ENCODE data around the gene MAN1A2.
"Not testable (repeated sequence)": the region's sequence is repeated elsewhere in the genome, so short reads cannot be mapped to it uniquely, and the experiment has no call there.

MAN1A2 gene

DNA sequence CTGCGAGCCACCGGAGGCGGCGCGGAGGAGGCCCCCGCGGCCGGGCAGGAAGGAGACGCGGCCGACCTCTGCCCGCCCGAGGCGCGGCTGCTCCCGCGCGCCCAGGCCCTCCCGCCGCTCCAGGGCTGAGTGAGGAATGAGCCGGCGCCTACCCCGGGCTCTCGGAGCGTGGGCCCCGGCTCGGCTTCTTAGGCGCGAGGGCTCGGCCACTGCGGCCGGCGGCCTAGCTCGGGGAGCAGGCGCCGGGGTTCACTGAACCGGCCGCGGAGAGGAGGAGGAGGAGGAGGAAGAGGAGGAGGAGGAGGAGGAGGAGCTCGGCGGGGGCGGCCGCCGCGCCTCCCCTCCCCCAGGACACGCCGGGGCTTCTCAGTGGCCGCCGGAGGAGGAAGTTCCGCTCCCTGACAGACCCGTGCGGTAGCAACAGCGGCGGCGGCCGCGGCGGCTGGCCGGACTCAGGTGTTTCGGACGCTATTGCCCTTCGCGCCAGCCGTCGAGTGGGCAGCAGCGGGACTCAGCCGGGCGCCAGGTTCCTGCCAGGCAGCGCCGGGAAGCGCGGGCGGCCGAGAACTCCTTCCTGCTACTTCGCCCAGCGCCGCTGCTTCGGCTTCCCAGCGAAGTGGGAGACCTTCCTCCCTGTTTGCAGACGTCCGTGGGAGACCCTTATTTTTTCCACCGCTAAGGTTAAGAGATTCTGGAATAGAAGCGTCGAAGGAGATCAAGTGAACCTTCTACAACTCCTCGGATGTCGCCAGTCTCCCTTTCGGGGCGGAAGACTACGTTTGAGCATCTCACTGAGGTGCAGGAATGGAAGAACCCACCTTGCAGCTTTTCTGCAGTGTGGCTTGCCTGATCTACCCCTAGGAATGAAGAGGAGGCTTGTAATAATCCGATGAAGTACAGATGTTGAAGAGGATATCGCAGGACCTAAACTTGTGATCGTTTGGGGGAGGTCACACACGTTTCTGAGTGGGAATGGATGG, at the start of gene MAN1A2:
MAN1A2 (plus strand) TSS at position 404 of the 980 bp plus-strand sequence. CDS start 735 bp downstream, outside the sequence.
- H3K9ac ChIP-seq (ENCODE audit: low read length in 2 of 2): peak within 1 kb of the TSS; percentile 76 to 98
- peak within 1 kb of the TSS; percentile 92 for H3K27ac ChIP-seq (ENCODE audit: low read length)
- H3K9me3 ChIP-seq (ENCODE audit: control insufficient read depth in 2 of 2, low read length in 2 of 2): no peaks in the 10 kb centered on the region
- H3K4me1 ChIP-seq (ENCODE audit: control insufficient read depth, insufficient read depth, low read length): peaks cover 17% of the 10 kb centered on the region
- no peaks in the 10 kb centered on the region for H3K36me3 ChIP-seq (ENCODE audit: control insufficient read depth in 2 of 2, insufficient read depth in 2 of 2, low read length in 2 of 2)
- H3K4me3 ChIP-seq (ENCODE audit: low read length in 2 of 2): peak within 1 kb of the TSS; percentile 82 to 95
- no peaks in the 10 kb centered on the region for H3K27me3 ChIP-seq (ENCODE audit: control insufficient read depth in 1 of 2, insufficient read depth in 2 of 2, low read length in 2 of 2)

DNA sequence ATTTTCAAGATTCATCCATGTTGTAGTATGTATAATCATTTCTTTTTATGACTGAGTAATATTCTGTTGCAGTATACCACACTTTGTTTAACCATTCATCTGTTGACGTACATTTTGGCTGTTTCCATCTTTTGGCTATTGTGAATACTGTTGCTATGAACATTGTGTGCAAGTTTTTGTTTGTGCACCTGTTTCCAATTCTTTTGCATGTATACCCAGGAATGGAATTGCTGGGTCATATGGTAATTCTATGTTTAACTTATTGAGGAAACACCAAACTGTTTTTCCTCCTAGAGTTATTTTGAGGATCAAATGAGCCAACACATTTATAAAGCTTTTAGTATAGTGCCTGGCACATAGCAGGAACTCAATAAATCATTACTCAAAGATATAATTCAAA, 49.2 kb upstream of the MAN1A2 start:
- H3K9me3 ChIP-seq (ENCODE audit: control insufficient read depth in 2 of 2, low read length in 2 of 2): no peaks in the 10 kb centered on the region
- no peaks in the 10 kb centered on the region for H3K27me3 ChIP-seq (ENCODE audit: control insufficient read depth in 1 of 2, insufficient read depth in 2 of 2, low read length in 2 of 2)
- H3K4me3 ChIP-seq (ENCODE audit: low read length in 2 of 2): no peak overlapping the region
- H3K4me1 ChIP-seq (ENCODE audit: control insufficient read depth, insufficient read depth, low read length): no peaks in the 10 kb centered on the region
- H3K36me3 ChIP-seq (ENCODE audit: control insufficient read depth in 2 of 2, insufficient read depth in 2 of 2, low read length in 2 of 2): no peaks in the 10 kb centered on the region
- no peak overlapping the region for H3K27ac ChIP-seq (ENCODE audit: low read length)
- no peak overlapping the region for H3K9ac ChIP-seq (ENCODE audit: low read length in 2 of 2)

DNA sequence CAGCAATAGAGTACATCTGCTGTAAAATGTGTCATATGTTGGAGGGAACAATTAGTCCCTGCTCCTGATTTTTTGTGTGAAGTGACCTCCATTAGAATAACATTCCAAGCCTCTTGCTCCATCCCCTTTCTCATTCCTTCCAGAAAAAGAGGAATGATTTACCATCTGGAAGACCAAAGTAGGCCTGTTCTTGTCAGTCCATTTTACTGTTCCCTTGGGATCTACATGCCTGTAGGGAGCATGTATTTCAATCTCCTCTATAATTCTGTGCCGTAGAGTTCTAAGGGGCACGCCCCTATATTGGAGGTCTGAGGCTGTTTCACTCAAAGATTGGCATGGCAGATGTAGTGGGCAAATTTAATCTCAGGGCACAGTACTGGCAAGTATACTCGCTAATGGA, 48.8 kb upstream of the MAN1A2 start:
- H3K27me3 ChIP-seq (ENCODE audit: control insufficient read depth in 1 of 2, insufficient read depth in 2 of 2, low read length in 2 of 2): no peaks in the 10 kb centered on the region
- H3K4me3 ChIP-seq (ENCODE audit: low read length in 2 of 2): no peak overlapping the region
- no peak overlapping the region for H3K9ac ChIP-seq (ENCODE audit: low read length in 2 of 2)
- H3K9me3 ChIP-seq (ENCODE audit: control insufficient read depth in 2 of 2, low read length in 2 of 2): no peaks in the 10 kb centered on the region
- H3K36me3 ChIP-seq (ENCODE audit: control insufficient read depth in 2 of 2, insufficient read depth in 2 of 2, low read length in 2 of 2): no peaks in the 10 kb centered on the region
- H3K4me1 ChIP-seq (ENCODE audit: control insufficient read depth, insufficient read depth, low read length): no peaks in the 10 kb centered on the region
- H3K27ac ChIP-seq (ENCODE audit: low read length): no peak overlapping the region

DNA sequence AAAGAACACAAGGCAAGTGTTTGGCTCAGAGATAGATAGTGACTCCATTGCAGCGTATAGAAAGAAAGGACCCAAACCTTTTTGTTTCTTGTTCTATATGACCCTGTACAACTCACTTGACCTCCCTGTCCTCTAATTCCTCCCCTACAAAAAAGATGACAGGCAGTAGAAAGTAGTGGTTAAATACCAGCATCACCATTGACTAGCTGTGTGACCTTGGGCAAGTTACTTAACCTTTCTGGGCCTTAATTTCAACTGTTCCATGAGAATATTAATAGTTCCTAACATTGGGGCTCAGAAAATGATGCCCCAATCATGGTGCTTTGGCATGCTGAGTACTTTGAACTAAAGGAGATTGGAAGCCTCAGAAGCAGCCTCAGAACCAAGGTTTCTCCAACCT, 46.7 kb upstream of the MAN1A2 start:
- no peaks in the 10 kb centered on the region for H3K9me3 ChIP-seq (ENCODE audit: control insufficient read depth in 2 of 2, low read length in 2 of 2)

DNA sequence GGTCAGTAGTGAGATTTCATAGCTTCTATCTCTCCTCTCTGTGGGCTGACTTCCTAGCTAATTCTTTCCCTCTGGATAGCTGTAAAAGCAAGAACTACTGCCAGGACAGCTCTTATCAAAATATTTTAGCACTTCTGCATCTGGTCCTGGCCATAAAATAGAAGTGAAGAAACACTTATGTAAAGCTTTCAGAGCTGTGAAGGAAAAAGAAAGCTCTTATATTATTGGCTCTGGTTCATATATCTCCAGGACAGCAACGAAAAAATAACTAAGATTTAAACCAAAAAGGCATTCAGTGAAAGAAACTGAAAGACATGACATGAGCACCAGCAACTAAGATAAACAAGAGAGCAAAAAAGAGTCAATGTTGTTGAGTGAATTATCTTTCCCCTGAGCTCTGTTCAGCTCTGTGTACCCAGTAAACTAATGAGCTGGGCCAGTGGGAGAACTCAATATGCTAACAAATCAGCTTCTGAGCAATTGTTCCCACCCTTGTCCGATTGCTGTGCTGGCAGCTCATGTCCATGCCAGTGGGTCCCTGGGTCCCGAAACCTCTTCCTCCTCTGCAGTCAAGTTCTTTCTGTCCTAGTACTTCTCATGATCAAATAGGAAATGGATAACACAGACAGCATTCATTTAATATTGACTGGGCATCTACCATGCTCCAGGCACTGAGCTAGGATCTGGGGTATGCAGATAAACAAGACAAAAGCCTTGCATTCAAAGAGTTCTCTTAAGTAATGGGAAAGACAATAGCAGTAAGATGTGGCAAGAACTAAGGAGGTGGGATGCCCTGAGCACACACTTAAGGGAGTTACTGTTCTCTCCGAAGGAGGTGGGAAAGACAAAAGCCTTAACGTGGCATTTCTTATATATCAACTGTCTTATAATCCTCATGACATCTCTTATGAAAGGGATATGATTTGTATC, 45.3 kb upstream of the MAN1A2 start:
- Histone ChIP-seq H3K27ac (ENCODE audit: low read length) (no peak overlapping the region), H3K9me3 (ENCODE audit: control insufficient read depth in 2 of 2, low read length in 2 of 2) (no peaks in the 10 kb centered on the region), H3K4me3 (ENCODE audit: low read length in 2 of 2) (no peak overlapping the region), H3K27me3 (ENCODE audit: control insufficient read depth in 1 of 2, insufficient read depth in 2 of 2, low read length in 2 of 2) (no peaks in the 10 kb centered on the region), H3K4me1 (ENCODE audit: control insufficient read depth, insufficient read depth, low read length) (no peaks in the 10 kb centered on the region), H3K36me3 (ENCODE audit: control insufficient read depth in 2 of 2, insufficient read depth in 2 of 2, low read length in 2 of 2) (no peaks in the 10 kb centered on the region), H3K9ac (ENCODE audit: low read length in 2 of 2) (no peak overlapping the region)

More for the DNA sequence above, 46.7 kb upstream of the MAN1A2 start:
- no peak overlapping the region for H3K27ac ChIP-seq (ENCODE audit: low read length)
- no peaks in the 10 kb centered on the region for H3K4me1 ChIP-seq (ENCODE audit: control insufficient read depth, insufficient read depth, low read length)
- H3K36me3 ChIP-seq (ENCODE audit: control insufficient read depth in 2 of 2, insufficient read depth in 2 of 2, low read length in 2 of 2): no peaks in the 10 kb centered on the region
- no peak overlapping the region for H3K9ac ChIP-seq (ENCODE audit: low read length in 2 of 2)
- no peaks in the 10 kb centered on the region for H3K27me3 ChIP-seq (ENCODE audit: control insufficient read depth in 1 of 2, insufficient read depth in 2 of 2, low read length in 2 of 2)
- no peak overlapping the region for H3K4me3 ChIP-seq (ENCODE audit: low read length in 2 of 2)

DNA sequence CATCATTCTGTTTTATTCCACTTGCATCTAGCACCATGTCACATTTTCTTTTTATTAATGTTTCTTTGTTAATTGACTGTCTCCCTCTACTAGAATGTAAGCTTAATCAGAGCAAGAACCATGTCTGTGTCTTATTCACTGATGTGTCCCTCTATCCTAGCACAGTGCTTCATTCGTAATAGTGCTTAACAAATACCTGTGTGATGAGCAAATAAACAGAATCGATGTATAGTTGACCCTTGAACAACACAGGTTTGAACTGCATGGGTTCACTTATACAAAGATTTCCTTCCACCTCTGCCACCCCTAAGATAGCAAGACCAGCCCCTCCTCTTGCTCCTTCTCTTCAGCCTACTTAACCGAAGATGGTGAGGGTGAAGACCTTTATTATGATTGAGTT, 42.9 kb upstream of the MAN1A2 start:
- H3K4me1 ChIP-seq (ENCODE audit: control insufficient read depth, insufficient read depth, low read length): no peaks in the 10 kb centered on the region
- no peak overlapping the region for H3K27ac ChIP-seq (ENCODE audit: low read length)
- no peak overlapping the region for H3K9ac ChIP-seq (ENCODE audit: low read length in 2 of 2)
- no peaks in the 10 kb centered on the region for H3K36me3 ChIP-seq (ENCODE audit: control insufficient read depth in 2 of 2, insufficient read depth in 2 of 2, low read length in 2 of 2)
- no peaks in the 10 kb centered on the region for H3K9me3 ChIP-seq (ENCODE audit: control insufficient read depth in 2 of 2, low read length in 2 of 2)
- no peaks in the 10 kb centered on the region for H3K27me3 ChIP-seq (ENCODE audit: control insufficient read depth in 1 of 2, insufficient read depth in 2 of 2, low read length in 2 of 2)
- no peak overlapping the region for H3K4me3 ChIP-seq (ENCODE audit: low read length in 2 of 2)

DNA sequence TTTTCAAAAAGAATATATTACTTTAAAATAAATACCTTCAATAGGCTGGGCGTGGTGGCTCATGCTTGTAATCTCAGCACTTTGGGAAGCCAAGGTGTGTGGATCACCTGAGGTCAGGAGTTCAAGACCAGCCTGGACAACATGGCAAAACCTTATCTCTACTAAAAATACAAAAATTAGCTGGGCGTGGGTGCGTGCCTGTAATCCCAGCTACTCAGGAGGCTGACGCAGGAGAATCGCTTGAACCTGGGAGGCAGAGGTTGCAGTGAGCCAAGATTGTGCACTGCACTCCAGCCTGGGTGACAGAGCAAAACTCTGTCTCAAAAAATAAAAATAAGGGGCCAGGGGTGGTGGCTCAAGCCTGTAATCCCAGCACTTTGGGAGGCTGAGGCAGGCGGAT, 41.2 kb upstream of the MAN1A2 start:
- not testable (repeated sequence) for H3K9me3 ChIP-seq (ENCODE audit: control insufficient read depth in 2 of 2, low read length in 2 of 2); H3K36me3 ChIP-seq (ENCODE audit: control insufficient read depth in 2 of 2, insufficient read depth in 2 of 2, low read length in 2 of 2); H3K27me3 ChIP-seq (ENCODE audit: control insufficient read depth in 1 of 2, insufficient read depth in 2 of 2, low read length in 2 of 2); H3K4me3 ChIP-seq (ENCODE audit: low read length in 2 of 2); H3K9ac ChIP-seq (ENCODE audit: low read length in 2 of 2); H3K27ac ChIP-seq (ENCODE audit: low read length); H3K4me1 ChIP-seq (ENCODE audit: control insufficient read depth, insufficient read depth, low read length)

DNA sequence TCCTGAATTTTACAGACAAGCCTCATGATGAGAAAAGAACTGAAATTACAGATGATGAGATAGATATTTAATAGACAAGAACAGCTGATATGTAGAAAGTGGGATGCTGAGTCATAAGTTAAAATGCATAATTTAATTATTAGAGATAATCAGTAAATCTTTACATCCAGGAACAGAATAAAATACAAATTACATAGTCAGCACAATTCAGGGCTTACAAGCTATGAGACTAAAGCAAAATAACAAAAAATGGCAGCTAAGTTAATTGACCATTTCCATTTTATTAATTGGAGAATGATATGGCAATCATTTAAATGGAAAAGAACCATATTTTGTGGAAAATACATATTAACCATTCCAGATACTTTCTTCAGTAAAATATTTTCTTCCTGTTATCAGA, 40.2 kb upstream of the MAN1A2 start:
- H3K27ac ChIP-seq (ENCODE audit: low read length): no peak overlapping the region
- no peaks in the 10 kb centered on the region for H3K4me1 ChIP-seq (ENCODE audit: control insufficient read depth, insufficient read depth, low read length)
- no peak overlapping the region for H3K9ac ChIP-seq (ENCODE audit: low read length in 2 of 2)
- no peak overlapping the region for H3K4me3 ChIP-seq (ENCODE audit: low read length in 2 of 2)
- no peaks in the 10 kb centered on the region for H3K36me3 ChIP-seq (ENCODE audit: control insufficient read depth in 2 of 2, insufficient read depth in 2 of 2, low read length in 2 of 2)
- H3K9me3 ChIP-seq (ENCODE audit: control insufficient read depth in 2 of 2, low read length in 2 of 2): no peaks in the 10 kb centered on the region
- H3K27me3 ChIP-seq (ENCODE audit: control insufficient read depth in 1 of 2, insufficient read depth in 2 of 2, low read length in 2 of 2): no peaks in the 10 kb centered on the region

DNA sequence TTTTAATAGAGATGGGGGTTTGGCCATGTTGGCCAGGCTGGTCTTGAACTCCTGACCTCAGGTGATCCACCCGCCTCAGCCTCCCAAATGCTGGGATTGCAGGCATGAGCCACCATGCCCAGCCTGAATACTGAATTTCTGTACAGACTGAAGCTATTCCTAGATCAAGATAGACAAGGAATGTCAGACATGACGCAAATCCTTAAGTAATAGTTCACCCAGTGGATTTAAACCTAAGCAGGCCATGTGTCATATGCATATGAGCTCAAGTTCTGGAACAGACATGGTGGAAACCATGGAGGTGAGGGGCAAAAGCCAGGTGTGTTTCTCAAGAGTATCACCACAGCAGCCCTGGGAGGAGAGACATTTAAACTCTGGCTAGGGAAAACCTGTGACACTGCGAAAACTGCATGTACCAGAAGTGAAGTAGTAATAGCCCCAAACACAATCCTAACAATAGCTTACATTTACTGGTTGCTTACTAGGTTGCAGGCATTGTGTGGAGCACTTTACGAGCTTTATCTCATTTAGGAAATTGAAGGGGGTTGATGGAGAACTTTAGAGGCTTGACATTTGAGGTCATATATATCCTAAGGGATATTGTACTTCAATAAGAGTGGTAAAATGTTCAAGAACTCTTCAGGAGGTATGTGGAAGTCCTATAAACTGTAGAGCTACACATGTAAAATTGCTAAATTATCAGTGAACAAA, 31.7 kb upstream of the MAN1A2 start:
- Histone ChIP-seq H3K9ac (ENCODE audit: low read length in 2 of 2) (no peak overlapping the region), H3K27ac (ENCODE audit: low read length) (no peak overlapping the region), H3K36me3 (ENCODE audit: control insufficient read depth in 2 of 2, insufficient read depth in 2 of 2, low read length in 2 of 2) (no peaks in the 10 kb centered on the region)

DNA sequence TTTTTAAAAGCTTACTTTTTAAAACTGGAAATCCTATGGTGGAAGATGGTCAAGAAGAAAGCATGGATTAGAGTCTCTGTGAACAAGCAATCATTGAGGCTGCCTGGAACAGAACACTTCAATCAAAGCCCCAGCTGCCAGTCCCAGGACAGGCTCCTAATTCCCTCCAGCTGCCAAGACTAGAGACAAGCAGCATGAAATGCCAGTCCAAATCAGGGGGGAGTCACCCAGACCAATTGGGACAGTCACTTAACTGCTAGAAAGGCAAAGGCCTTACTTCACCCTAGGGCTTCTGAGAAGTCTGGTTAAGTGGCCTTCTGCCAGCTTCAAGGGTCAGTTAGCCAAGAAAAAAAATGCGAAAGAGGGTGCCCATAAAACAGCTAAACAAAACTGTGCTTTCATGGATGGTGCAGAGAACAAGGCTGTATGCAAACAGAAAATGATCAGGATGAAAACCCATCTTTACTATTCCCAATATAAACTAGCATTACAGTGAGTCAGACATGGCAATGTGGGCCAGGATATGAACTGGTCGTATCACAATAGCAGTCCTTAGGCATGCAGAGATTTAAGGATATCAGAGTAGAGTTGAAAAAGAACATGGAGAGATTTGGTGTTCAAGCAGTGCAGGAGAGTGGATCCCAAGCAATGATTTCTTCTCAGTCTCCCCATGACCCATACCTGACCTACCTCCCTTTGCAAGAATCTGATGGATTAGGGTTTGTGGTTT, 31.0 kb upstream of the MAN1A2 start:
- Histone ChIP-seq H3K4me3 (ENCODE audit: low read length in 2 of 2) (no peak overlapping the region), H3K36me3 (ENCODE audit: control insufficient read depth in 2 of 2, insufficient read depth in 2 of 2, low read length in 2 of 2) (no peaks in the 10 kb centered on the region), H3K9me3 (ENCODE audit: control insufficient read depth in 2 of 2, low read length in 2 of 2) (no peaks in the 10 kb centered on the region), H3K4me1 (ENCODE audit: control insufficient read depth, insufficient read depth, low read length) (no peaks in the 10 kb centered on the region), H3K27me3 (ENCODE audit: control insufficient read depth in 1 of 2, insufficient read depth in 2 of 2, low read length in 2 of 2) (no peaks in the 10 kb centered on the region), H3K9ac (ENCODE audit: low read length in 2 of 2) (no peak overlapping the region), H3K27ac (ENCODE audit: low read length) (no peak overlapping the region)

More for the DNA sequence above, 31.7 kb upstream of the MAN1A2 start:
- H3K4me3 ChIP-seq (ENCODE audit: low read length in 2 of 2): no peak overlapping the region
- H3K9me3 ChIP-seq (ENCODE audit: control insufficient read depth in 2 of 2, low read length in 2 of 2): no peaks in the 10 kb centered on the region
- no peaks in the 10 kb centered on the region for H3K27me3 ChIP-seq (ENCODE audit: control insufficient read depth in 1 of 2, insufficient read depth in 2 of 2, low read length in 2 of 2)
- no peaks in the 10 kb centered on the region for H3K4me1 ChIP-seq (ENCODE audit: control insufficient read depth, insufficient read depth, low read length)
